ENCODE data around the gene GHRHR.

GHRHR gene

DNA sequence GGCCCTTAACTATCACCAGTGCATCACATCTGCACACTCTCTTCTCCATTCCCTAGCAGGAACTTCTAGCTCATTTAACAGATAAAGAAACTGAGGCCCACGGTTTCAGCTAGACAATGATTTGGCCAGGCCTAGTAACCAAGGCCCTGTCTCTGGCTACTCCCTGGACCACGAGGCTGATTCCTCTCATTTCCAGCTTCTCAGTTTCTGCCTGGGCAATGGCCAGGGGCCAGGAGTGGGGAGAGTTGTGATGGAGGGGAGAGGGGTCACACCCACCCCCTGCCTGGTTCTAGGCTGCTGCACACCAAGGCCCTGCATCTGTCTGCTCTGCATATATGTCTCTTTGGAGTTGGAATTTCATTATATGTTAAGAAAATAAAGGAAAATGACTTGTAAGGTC, 38.6 kb upstream of the GHRHR start:
- DNase-seq (no peak), ATAC-seq (ENCODE audit: insufficient read depth, low read depth) (no peak)
- Histone ChIP-seq H4K20me1 (ENCODE audit: insufficient read depth, low read length) (no peaks in the 10 kb centered on the region), H3K9me3 (ENCODE audit: insufficient read depth, low read length, severe bottlenecking) (no peaks in the 10 kb centered on the region), H3K27ac (ENCODE audit: low read length) (no peak overlapping the region), H3K4me2 (ENCODE audit: insufficient read depth, low read length) (no peak overlapping the region), H3K4me1 (ENCODE audit: insufficient read depth, low read length) (no peaks in the 10 kb centered on the region), H2AFZ (ENCODE audit: low read depth, low read length) (no peak overlapping the region), H3K36me3 (ENCODE audit: insufficient read depth, low read length) (no peaks in the 10 kb centered on the region), H3K79me2 (ENCODE audit: insufficient read depth, low read length) (no peaks in the 10 kb centered on the region), H3K9ac (ENCODE audit: low read depth, low read length) (no peak overlapping the region), H3K27me3 (ENCODE audit: insufficient read depth, low read length, poor library complexity) (peaks cover 4% of the 10 kb centered on the region), H3K4me3 (ENCODE audit: low read depth in 1 of 2, low read length in 2 of 2) (no peak overlapping the region)
- TF ChIP-seq, protein P1, sequence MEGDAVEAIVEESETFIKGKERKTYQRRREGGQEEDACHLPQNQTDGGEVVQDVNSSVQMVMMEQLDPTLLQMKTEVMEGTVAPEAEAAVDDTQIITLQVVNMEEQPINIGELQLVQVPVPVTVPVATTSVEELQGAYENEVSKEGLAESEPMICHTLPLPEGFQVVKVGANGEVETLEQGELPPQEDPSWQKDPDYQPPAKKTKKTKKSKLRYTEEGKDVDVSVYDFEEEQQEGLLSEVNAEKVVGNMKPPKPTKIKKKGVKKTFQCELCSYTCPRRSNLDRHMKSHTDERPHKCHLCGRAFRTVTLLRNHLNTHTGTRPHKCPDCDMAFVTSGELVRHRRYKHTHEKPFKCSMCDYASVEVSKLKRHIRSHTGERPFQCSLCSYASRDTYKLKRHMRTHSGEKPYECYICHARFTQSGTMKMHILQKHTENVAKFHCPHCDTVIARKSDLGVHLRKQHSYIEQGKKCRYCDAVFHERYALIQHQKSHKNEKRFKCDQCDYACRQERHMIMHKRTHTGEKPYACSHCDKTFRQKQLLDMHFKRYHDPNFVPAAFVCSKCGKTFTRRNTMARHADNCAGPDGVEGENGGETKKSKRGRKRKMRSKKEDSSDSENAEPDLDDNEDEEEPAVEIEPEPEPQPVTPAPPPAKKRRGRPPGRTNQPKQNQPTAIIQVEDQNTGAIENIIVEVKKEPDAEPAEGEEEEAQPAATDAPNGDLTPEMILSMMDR (IDR thresholded peaks at IDR 0.05; ENCODE audit: borderline replicate concordance, extremely low read depth, low read length, poor library complexity, severe bottlenecking): no peak
- no peak for TF ChIP-seq EZH2 (IDR thresholded peaks at IDR 0.05; ENCODE audit: borderline replicate concordance, low read depth, low read length, severe bottlenecking)

- H3K4me1 ChIP-seq (ENCODE audit: insufficient read depth, low read length): no peaks in the 10 kb centered on the region
- no peaks in the 10 kb centered on the region for H3K9me3 ChIP-seq (ENCODE audit: insufficient read depth, low read length, severe bottlenecking)
- no peak for TF ChIP-seq EZH2 (IDR thresholded peaks at IDR 0.05; ENCODE audit: borderline replicate concordance, low read depth, low read length, severe bottlenecking)
- TF ChIP-seq, protein P1 (IDR thresholded peaks at IDR 0.05; ENCODE audit: borderline replicate concordance, extremely low read depth, low read length, poor library complexity, severe bottlenecking): no peak
- ATAC-seq (ENCODE audit: insufficient read depth, low read depth) (no peak), DNase-seq (peak; percentile 1)
- peaks cover 4% of the 10 kb centered on the region for H3K27me3 ChIP-seq (ENCODE audit: insufficient read depth, low read length, poor library complexity)
- H3K4me2 ChIP-seq (ENCODE audit: insufficient read depth, low read length): no peak overlapping the region
- H3K79me2 ChIP-seq (ENCODE audit: insufficient read depth, low read length): no peaks in the 10 kb centered on the region
- H3K9ac ChIP-seq (ENCODE audit: low read depth, low read length): no peak overlapping the region
- no peaks in the 10 kb centered on the region for H3K36me3 ChIP-seq (ENCODE audit: insufficient read depth, low read length)
- no peak overlapping the region for H3K27ac ChIP-seq (ENCODE audit: low read length)
- H3K4me3 ChIP-seq (ENCODE audit: low read depth in 1 of 2, low read length in 2 of 2): no peak overlapping the region
- H4K20me1 ChIP-seq (ENCODE audit: insufficient read depth, low read length): no peaks in the 10 kb centered on the region
- no peak overlapping the region for H2AFZ ChIP-seq (ENCODE audit: low read depth, low read length)
Observed at GRCh38 chr7:30925913-30926312, 37.8 kb upstream of the GHRHR start.

- DNase-seq: peak; percentile 2
- TF ChIP-seq EZH2 (IDR thresholded peaks at IDR 0.05; ENCODE audit: borderline replicate concordance, low read depth, low read length, severe bottlenecking): no peak
- TF ChIP-seq, protein P1 (IDR thresholded peaks at IDR 0.05; ENCODE audit: borderline replicate concordance, extremely low read depth, low read length, poor library complexity, severe bottlenecking): no peak
- no peak overlapping the region for H3K9ac ChIP-seq (ENCODE audit: low read depth, low read length)
Observed at GRCh38 chr7:30926313-30926712, 37.4 kb upstream of the GHRHR start.

DNA sequence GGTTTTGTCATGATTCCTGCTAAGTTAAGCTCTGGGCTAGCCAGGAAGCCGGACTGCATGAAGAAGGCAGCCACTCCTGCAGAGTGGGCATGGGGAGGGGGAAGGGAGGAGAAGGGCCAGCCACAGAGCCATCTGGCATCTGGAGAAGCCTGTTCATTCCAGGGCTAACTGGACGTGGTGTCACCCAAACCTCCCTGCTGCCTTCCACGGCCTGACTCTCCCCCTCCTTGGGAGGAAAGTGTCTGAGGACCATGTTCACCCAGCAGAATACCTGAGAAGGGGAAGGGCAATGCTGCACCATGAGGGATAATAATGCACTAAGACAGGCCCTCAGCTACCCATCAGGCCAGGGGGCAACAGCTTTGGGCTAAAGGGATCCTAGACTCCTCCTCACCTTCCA, 36.7 kb upstream of the GHRHR start:
- no peak for TF ChIP-seq EZH2 (IDR thresholded peaks at IDR 0.05; ENCODE audit: borderline replicate concordance, low read depth, low read length, severe bottlenecking)
- TF ChIP-seq, protein P1 (IDR thresholded peaks at IDR 0.05; ENCODE audit: borderline replicate concordance, extremely low read depth, low read length, poor library complexity, severe bottlenecking): no peak
- Histone ChIP-seq H3K4me3 (ENCODE audit: low read depth in 1 of 2, low read length in 2 of 2) (no peak overlapping the region), H2AFZ (ENCODE audit: low read depth, low read length) (no peak overlapping the region), H3K79me2 (ENCODE audit: insufficient read depth, low read length) (no peaks in the 10 kb centered on the region), H3K27me3 (ENCODE audit: insufficient read depth, low read length, poor library complexity) (peaks cover 4% of the 10 kb centered on the region), H3K27ac (ENCODE audit: low read length) (no peak overlapping the region), H3K9ac (ENCODE audit: low read depth, low read length) (no peak overlapping the region), H3K4me1 (ENCODE audit: insufficient read depth, low read length) (no peaks in the 10 kb centered on the region), H4K20me1 (ENCODE audit: insufficient read depth, low read length) (no peaks in the 10 kb centered on the region), H3K36me3 (ENCODE audit: insufficient read depth, low read length) (no peaks in the 10 kb centered on the region), H3K4me2 (ENCODE audit: insufficient read depth, low read length) (no peak overlapping the region), H3K9me3 (ENCODE audit: insufficient read depth, low read length, severe bottlenecking) (no peaks in the 10 kb centered on the region)
- DNase-seq (no peak), ATAC-seq (ENCODE audit: insufficient read depth, low read depth) (no peak)

More at GRCh38 chr7:30926313-30926712, 37.4 kb upstream of the GHRHR start:
- H3K27me3 ChIP-seq (ENCODE audit: insufficient read depth, low read length, poor library complexity): peaks cover 4% of the 10 kb centered on the region
- H3K4me1 ChIP-seq (ENCODE audit: insufficient read depth, low read length): no peaks in the 10 kb centered on the region
- H3K79me2 ChIP-seq (ENCODE audit: insufficient read depth, low read length): no peaks in the 10 kb centered on the region
- H3K36me3 ChIP-seq (ENCODE audit: insufficient read depth, low read length): no peaks in the 10 kb centered on the region
- no peak overlapping the region for H3K4me3 ChIP-seq (ENCODE audit: low read depth in 1 of 2, low read length in 2 of 2)
- H3K9me3 ChIP-seq (ENCODE audit: insufficient read depth, low read length, severe bottlenecking): no peaks in the 10 kb centered on the region
- no peak overlapping the region for H3K27ac ChIP-seq (ENCODE audit: low read length)
- ATAC-seq (ENCODE audit: insufficient read depth, low read depth): no peak
- no peaks in the 10 kb centered on the region for H4K20me1 ChIP-seq (ENCODE audit: insufficient read depth, low read length)
- H3K4me2 ChIP-seq (ENCODE audit: insufficient read depth, low read length): no peak overlapping the region
- no peak overlapping the region for H2AFZ ChIP-seq (ENCODE audit: low read depth, low read length)
